Sigmoid colon (tissue), 7 donors: ENCODE results near the gene MRGPRF. TPM values are rescaled to one million over a fixed set of nuclear protein-coding genes. Genes with fewer than 3 reads are reported as not detected.

ENCODE experiments used
- DNase-seq: peaks from one replicate; pipeline ENCODE4 v3.0.0-alpha.2; 2019
- H3K27ac ChIP-seq, 4 donors: fragments of 200-600 bp; sonication (generic); one replicate each; pipeline ENCODE4 v1.5.1; 2016 to 2019; ENCODE audit warnings: mild to moderate bottlenecking in 1 of 4
- H3K27me3 ChIP-seq, 3 donors: fragments of 200-600 bp; sonication (generic); one replicate each; pipeline ENCODE4 v1.5.1; 2019; ENCODE audit warnings: mild to moderate bottlenecking in 1 of 3
- H3K36me3 ChIP-seq, 4 donors: fragments of 200-600 bp; sonication (generic); one replicate each; pipeline ENCODE4 v1.5.1; 2016 to 2019
- H3K4me1 ChIP-seq, 4 donors: fragments of 200-600 bp; sonication (generic); one replicate each; pipeline ENCODE4 v1.5.1; 2017 to 2019
- H3K4me3 ChIP-seq, 4 donors: fragments of 200-600 bp; sonication (generic); one replicate each; pipeline ENCODE4 v1.5.1; 2017 to 2019; ENCODE audit warnings: mild to moderate bottlenecking in 2 of 4, moderate library complexity in 1 of 4
- H3K9me3 ChIP-seq, 4 donors: fragments of 200-600 bp in 3 of 4; sonication (generic) in 3 of 4; one replicate each; pipeline versions ENCODE4 v1.5.1 to v1.6.1; 2013 to 2019
- EP300 ChIP-seq, 4 donors: sonication (generic); formaldehyde crosslinking; IDR thresholded peaks; one replicate each; pipeline ENCODE4 v1.6.1; 2017; ENCODE audit warnings: antibody characterized with exemption in 4 of 4
- POLR2A ChIP-seq, 2 donors: fragments of 450-650 bp; IDR thresholded peaks; one replicate each; pipeline ENCODE4 v1.6.1; 2016; ENCODE audit warnings: antibody characterized with exemption in 2 of 2, mild to moderate bottlenecking in 2 of 2, moderate library complexity in 2 of 2
- POLR2AphosphoS5 ChIP-seq, 4 donors: sonication (generic); formaldehyde crosslinking; IDR thresholded peaks; one replicate each; pipeline ENCODE4 v1.6.1; 2017; ENCODE audit warnings: antibody characterized with exemption in 4 of 4
- WGBS, 2 donors: extraction: QIAGEN DNeasy Blood & Tissue Kit; methylation state at CpG; one replicate each; pipeline ENCODE4 v1.1.7; 2013; 5-methylcytosine and 5-hydroxymethylcytosine counted together
- intact Hi-C: fragments of 100-400 bp; cut with DNase I; formaldehyde crosslinking; loops from one replicate; pipeline ENCODE4 v1.15.1; 2023
- polyA plus RNA-seq, 3 donors: library from polyadenylated mRNA; stranded (reverse); fragments of 200-250 nt; gene quantifications; one replicate each; pipeline ENCODE4 v1.2.3, GENCODE V29; 2013
- total RNA-seq, 4 donors: library from RNA; depleted of rRNA; stranded (reverse); fragments of >200 nt; gene quantifications; one replicate each; pipeline ENCODE4 v1.1.0, GENCODE V29; 2016
- TF ChIP-seq, protein P1 (sequence below), 4 experiments: fragments of 450-650 bp in 3 of 4; fragments of 200-600 bp in 1 of 4; IDR thresholded peaks; one replicate each; pipeline ENCODE4 v1.5.1; 2016 to 2019; ENCODE audit warnings: antibody characterized with exemption in 4 of 4, mild to moderate bottlenecking in 3 of 4, moderate library complexity in 2 of 4
- donor health status: healthy with polysubstance abuse.
- donor health status: Bipolar disorder and iron deficiency.
- donor health status: healthy.

The MRGPRF gene
- total and polyA plus RNA-seq, 7 donors: 1.8 to 263 (median 118) TPM

DNA sequence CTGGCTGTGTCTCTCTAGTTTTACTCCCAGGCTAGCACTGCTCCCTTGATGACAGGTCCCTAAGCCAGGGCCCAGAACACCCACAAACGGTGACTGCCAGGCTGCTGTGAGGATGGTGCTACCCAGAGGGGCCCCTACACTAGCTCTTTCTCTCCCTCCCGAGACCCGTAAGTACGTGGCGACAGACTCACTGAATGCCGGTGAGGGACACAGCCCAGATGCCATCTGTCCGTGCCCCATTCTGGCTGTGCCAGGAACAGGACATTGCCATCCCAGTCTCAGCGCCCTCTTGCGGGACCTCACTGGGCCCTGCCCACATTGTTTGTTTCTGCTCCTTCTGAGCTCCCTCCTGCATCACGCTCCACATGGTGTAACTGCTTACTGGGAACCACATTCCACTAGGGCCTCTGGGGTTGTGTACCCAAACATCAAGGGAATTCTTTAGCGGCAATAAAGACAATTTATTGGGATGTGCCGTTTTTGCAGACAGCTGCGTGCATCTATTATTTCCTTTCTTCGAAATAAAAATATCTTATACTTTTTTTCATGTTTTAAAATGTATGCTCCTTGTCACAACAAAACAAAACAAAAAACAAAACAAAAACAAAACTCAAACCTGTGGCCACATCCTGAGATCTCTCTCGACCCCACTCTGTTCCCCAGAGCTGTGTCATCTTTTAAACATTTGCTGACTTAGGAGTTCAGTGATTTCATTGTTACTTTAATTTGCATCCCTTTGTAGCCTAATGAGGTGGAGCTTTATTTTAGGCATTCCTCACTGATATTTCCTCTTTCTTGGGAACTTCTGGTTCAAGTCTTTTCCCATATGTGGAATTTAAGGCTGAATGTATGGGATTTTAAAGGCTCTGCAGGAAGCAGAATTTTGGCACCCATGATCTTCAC is 31.3 kb upstream of the MRGPRF start:
- H3K4me1 ChIP-seq: peaks cover 0 to 29% (median 18%) of the 10 kb centered on the region in 4 donors
- H3K27me3 ChIP-seq: no peaks in the 10 kb centered on the region
- WGBS, 2 donors: 8 to 28% methylated on average over 15 of the region's 15 CpGs
- peak overlapping the region; percentile 39 to 87 (median 77) for H3K27ac ChIP-seq
- TF ChIP-seq, protein P1, sequence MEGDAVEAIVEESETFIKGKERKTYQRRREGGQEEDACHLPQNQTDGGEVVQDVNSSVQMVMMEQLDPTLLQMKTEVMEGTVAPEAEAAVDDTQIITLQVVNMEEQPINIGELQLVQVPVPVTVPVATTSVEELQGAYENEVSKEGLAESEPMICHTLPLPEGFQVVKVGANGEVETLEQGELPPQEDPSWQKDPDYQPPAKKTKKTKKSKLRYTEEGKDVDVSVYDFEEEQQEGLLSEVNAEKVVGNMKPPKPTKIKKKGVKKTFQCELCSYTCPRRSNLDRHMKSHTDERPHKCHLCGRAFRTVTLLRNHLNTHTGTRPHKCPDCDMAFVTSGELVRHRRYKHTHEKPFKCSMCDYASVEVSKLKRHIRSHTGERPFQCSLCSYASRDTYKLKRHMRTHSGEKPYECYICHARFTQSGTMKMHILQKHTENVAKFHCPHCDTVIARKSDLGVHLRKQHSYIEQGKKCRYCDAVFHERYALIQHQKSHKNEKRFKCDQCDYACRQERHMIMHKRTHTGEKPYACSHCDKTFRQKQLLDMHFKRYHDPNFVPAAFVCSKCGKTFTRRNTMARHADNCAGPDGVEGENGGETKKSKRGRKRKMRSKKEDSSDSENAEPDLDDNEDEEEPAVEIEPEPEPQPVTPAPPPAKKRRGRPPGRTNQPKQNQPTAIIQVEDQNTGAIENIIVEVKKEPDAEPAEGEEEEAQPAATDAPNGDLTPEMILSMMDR (IDR thresholded peaks at IDR 0.05): peak in 3 of 4 experiments; percentile 48 to 64 (median 62)
- no peak for TF ChIP-seq POLR2A (IDR thresholded peaks at IDR 0.05)
- TF ChIP-seq EP300 (IDR thresholded peaks at IDR 0.05): peak in 1 of 4 donors; percentile 13
- peak; percentile 60 to 67 (median 64) for TF ChIP-seq POLR2AphosphoS5 (IDR thresholded peaks at IDR 0.05)
- H3K4me3 ChIP-seq: no peak overlapping the region
- H3K9me3 ChIP-seq: no peaks in the 10 kb centered on the region
- H3K36me3 ChIP-seq: no peaks in the 10 kb centered on the region
- intact Hi-C loops: loop anchor here (5.0 kb wide), 2 partner anchors 97 to 142 kb away; partner anchors contain the start of genes IGHMBP2 and MRPL21
- DNase-seq: peak; percentile 92

DNA sequence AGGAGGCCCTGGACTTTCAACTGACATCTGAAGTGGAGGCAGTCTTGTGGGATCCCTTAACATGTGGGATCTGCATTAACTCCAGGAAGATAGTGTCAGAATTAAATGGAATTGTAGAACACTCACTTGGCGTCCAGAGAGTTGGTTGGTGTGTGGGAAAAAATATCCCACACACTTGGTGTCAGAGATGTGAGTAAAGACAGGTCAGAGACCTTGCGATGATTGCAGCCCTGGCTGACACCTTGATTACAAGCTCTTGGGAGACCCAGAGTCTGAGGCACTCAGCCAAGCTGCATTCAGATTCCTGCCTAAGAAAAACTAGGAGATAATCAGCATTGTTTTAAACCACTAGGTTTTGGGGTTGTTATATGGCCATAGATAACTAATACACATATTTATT is 28.5 kb upstream of the MRGPRF start:
- TF ChIP-seq POLR2A (IDR thresholded peaks at IDR 0.05): no peak
- TF ChIP-seq EP300 (IDR thresholded peaks at IDR 0.05): no peak
- no peak for TF ChIP-seq POLR2AphosphoS5 (IDR thresholded peaks at IDR 0.05)
- TF ChIP-seq, protein P1 (IDR thresholded peaks at IDR 0.05): no peak
- 73 to 83% methylated on average over 2 of the region's 2 CpGs for WGBS, 2 donors
- intact Hi-C loops: no loop called here
- H3K27me3 ChIP-seq: no peaks in the 10 kb centered on the region
- H3K4me1 ChIP-seq: peaks cover 0 to 20% (median 11%) of the 10 kb centered on the region in 4 donors
- DNase-seq: no peak
- H3K36me3 ChIP-seq: no peaks in the 10 kb centered on the region
- H3K4me3 ChIP-seq: no peak overlapping the region
- H3K9me3 ChIP-seq: no peaks in the 10 kb centered on the region
- H3K27ac ChIP-seq: peak overlapping the region in 1 of 4 donors; percentile 27

DNA sequence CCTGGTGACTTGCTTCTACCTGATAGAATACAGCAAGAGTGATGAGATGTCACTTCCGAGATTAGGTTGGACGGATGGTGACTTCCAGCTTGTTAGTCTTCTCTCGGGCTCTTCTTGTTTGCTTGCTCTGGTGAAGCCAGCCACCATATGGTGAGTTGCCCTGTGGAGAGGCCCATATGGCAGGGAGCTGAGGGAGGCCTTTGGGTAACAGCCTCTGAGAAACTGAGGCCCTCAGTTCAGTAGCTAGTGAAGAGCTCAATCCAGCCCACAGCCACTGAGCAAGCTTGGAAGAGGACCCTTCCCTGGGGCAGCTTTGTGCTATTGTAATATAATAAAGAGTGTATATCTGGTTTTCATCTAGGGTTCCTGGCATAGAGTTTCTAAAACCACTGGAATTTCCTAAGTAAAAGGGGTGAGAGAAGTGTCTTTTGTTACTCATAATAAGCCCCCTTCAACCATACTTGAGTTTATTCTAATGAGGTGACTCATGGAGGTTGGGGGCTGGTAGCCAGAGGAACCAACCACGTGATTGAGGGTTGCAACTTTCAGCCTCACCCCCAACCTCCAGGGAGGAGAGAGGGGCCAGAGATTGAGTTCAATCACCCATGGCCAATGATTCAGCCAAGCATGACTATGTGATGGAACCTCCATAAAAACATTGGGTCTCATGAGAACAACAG is 27.7 kb upstream of the MRGPRF start:
- Histone ChIP-seq H3K4me3 (no peak overlapping the region), H3K36me3 (no peaks in the 10 kb centered on the region), H3K27ac (peak overlapping the region in 1 of 4 donors; percentile 27), H3K27me3 (no peaks in the 10 kb centered on the region), H3K9me3 (no peaks in the 10 kb centered on the region), H3K4me1 (peaks cover 0 to 26% (median 16%) of the 10 kb centered on the region in 4 donors)
- DNase-seq: no peak
- WGBS, 2 donors: 76 to 78% methylated on average over 4 of the region's 4 CpGs
- TF ChIP-seq POLR2AphosphoS5 (IDR thresholded peaks at IDR 0.05) (peak in 1 of 4 donors; percentile 6), POLR2A (IDR thresholded peaks at IDR 0.05) (no peak)
- intact Hi-C loops: no loop called here

DNA sequence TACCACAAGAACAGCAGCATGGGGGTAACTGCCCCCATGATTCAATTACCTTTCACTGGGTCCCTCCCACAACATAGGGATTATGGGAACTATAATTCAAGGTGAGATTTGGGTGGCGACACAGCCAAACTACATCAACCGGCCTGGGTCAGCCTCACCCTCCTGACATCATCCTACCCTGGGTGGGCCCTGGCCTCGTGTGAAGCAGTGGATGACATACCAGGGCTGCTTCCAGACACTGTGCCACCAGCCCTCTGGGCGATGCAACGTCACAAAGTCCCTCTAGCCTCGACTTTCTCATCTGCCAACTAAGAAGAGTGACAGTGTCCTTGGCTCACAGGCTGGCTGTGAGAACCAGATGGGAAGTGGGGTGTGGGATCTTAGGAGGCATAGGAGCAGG is 27.0 kb upstream of the MRGPRF start:
- TF ChIP-seq POLR2AphosphoS5 (IDR thresholded peaks at IDR 0.05): no peak
- TF ChIP-seq, protein P1 (IDR thresholded peaks at IDR 0.05): no peak
- TF ChIP-seq EP300 (IDR thresholded peaks at IDR 0.05): no peak
- Histone ChIP-seq H3K4me3 (no peak overlapping the region), H3K9me3 (no peaks in the 10 kb centered on the region), H3K4me1 (peaks cover 0 to 32% (median 22%) of the 10 kb centered on the region in 4 donors), H3K36me3 (no peaks in the 10 kb centered on the region), H3K27ac (no peak overlapping the region), H3K27me3 (no peaks in the 10 kb centered on the region)
- DNase-seq: no peak
- 76 to 88% methylated on average over 6 of the region's 6 CpGs for WGBS, 2 donors
- intact Hi-C loops: no loop called here

DNA sequence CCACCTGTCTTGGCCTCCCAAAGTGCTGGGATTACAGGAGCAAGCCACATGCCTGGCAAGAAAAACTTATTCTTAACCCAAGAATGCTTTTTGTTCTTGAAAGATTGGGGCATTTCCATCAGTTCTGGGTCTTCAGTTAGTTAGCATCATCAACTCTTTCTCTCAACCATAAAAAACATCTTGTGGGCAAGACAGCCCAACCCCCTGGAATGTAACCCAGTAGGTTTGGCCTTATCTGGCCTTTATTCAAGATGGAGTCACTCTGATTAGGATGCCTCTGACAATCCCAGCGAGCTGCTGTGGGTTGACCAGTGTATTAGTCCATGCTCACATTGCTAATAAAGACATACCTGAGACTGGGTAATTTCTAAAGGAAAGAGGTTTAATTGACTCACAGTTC is 26.5 kb upstream of the MRGPRF start:
- intact Hi-C loops: no loop called here
- no peak overlapping the region for H3K4me3 ChIP-seq
- no peak overlapping the region for H3K27ac ChIP-seq
- DNase-seq: no peak
- 86 to 87% methylated on average over 1 of the region's 1 CpG for WGBS, 2 donors
- peaks cover 0 to 29% (median 20%) of the 10 kb centered on the region in 4 donors for H3K4me1 ChIP-seq
- no peaks in the 10 kb centered on the region for H3K36me3 ChIP-seq
- no peaks in the 10 kb centered on the region for H3K27me3 ChIP-seq
- TF ChIP-seq POLR2A (IDR thresholded peaks at IDR 0.05) (no peak), POLR2AphosphoS5 (IDR thresholded peaks at IDR 0.05) (no peak), EP300 (IDR thresholded peaks at IDR 0.05) (no peak)
- TF ChIP-seq, protein P1 (IDR thresholded peaks at IDR 0.05): no peak
- no peaks in the 10 kb centered on the region for H3K9me3 ChIP-seq
